OCI-LY7 (cell line): Measurements from ENCODE around the gene ADAMTS4. TPM values are rescaled to one million over a fixed set of nuclear protein-coding genes. Genes with fewer than 3 reads are reported as not detected.

Experiments
- BruUV-seq: library from RNA; stranded (reverse); fragments of 400-500 nt; replicated peaks from 2 replicates; lab custom pipeline; 2021; lab: Mats Ljungman, UMichigan
- CTCF ChIA-PET: fragments of 300-600 bp; sonication (Branson Sonifier 250); formaldehyde crosslinking; loops from one replicate; lab custom pipeline; 2022; ENCODE audit warnings: antibody characterized with exemption; ENCODE audit not compliant: unreplicated experiment; lab: Charles Lee
- POLR2A ChIA-PET: fragments of 300-600 bp; sonication (Branson Sonifier 250); formaldehyde crosslinking; loops from one replicate; lab custom pipeline; 2022; ENCODE audit warnings: antibody characterized with exemption; lab: Charles Lee
- DNase-seq: peaks from one replicate; pipeline ENCODE4 v3.0.0-alpha.2; 2015; ENCODE audit warnings: low spot score
- H2AFZ ChIP-seq: fragments of 200-600 bp; sonication (generic), shearing (Covaris generic); 2 replicates; pipeline ENCODE4 v1.6.1; 2014; ENCODE audit warnings: mild to moderate bottlenecking, antibody characterized with exemption, low read length, moderate library complexity
- H3K27ac ChIP-seq: fragments of 200-600 bp; sonication (generic); 2 replicates; pipeline ENCODE4 v1.5.1; 2014; ENCODE audit warnings: mixed run types, low read depth, mild to moderate bottlenecking, moderate library complexity, low read length, inconsistent platforms; ENCODE audit not compliant: poor library complexity, severe bottlenecking
- H3K36me3 ChIP-seq: fragments of 200-600 bp; sonication (generic); 2 replicates; pipeline ENCODE4 v1.6.1; 2014; ENCODE audit warnings: mild to moderate bottlenecking, antibody characterized with exemption, low read length, moderate library complexity, mixed read lengths; ENCODE audit not compliant: insufficient read depth
- H3K4me1 ChIP-seq: fragments of 200-600 bp; sonication (generic); 2 replicates; pipeline ENCODE4 v1.5.1; 2014; ENCODE audit warnings: mild to moderate bottlenecking, low read length; ENCODE audit not compliant: insufficient read depth, poor library complexity, severe bottlenecking
- H3K4me2 ChIP-seq: fragments of 200-600 bp; sonication (generic); 2 replicates; pipeline ENCODE4 v1.6.1; 2014; ENCODE audit warnings: mild to moderate bottlenecking, low read length
- H3K4me3 ChIP-seq: fragments of 200-600 bp; sonication (generic); 2 replicates; pipeline ENCODE4 v1.5.1; 2014; ENCODE audit warnings: mild to moderate bottlenecking, low read depth, low read length; ENCODE audit not compliant: poor library complexity, severe bottlenecking
- H3K79me2 ChIP-seq: fragments of 200-600 bp; sonication (generic); 2 replicates; pipeline ENCODE4 v1.6.1; 2016; ENCODE audit warnings: low read depth, mild to moderate bottlenecking, low read length, moderate library complexity, mixed read lengths; ENCODE audit not compliant: insufficient read depth
- H3K9me2 ChIP-seq: fragments of 200-600 bp; sonication (generic); 2 replicates; pipeline ENCODE4 v1.6.1; 2016; ENCODE audit warnings: mild to moderate bottlenecking, low read length, mixed read lengths; ENCODE audit not compliant: insufficient read depth
- H3K9me3 ChIP-seq: fragments of 200-600 bp; sonication (generic); 2 replicates; pipeline ENCODE4 v1.6.1; 2014; ENCODE audit warnings: mild to moderate bottlenecking, mixed run types, low read length, mixed read lengths
- H4K20me1 ChIP-seq: fragments of 200-600 bp; sonication (generic); 2 replicates; pipeline ENCODE4 v1.6.1; 2014; ENCODE audit warnings: mild to moderate bottlenecking, antibody characterized with exemption, low read length, moderate library complexity, mixed read lengths; ENCODE audit not compliant: insufficient read depth
- EZH2phosphoT487 ChIP-seq: fragments of 200-600 bp; sonication (generic); IDR thresholded peaks from 2 replicates; pipeline ENCODE4 v1.6.1; 2018; ENCODE audit warnings: low read depth, borderline replicate concordance, mild to moderate bottlenecking, mixed run types, antibody characterized with exemption, low read length, moderate library complexity, mixed read lengths
- intact Hi-C: fragments of 100-400 bp; cut with micrococcal nuclease; formaldehyde crosslinking; loops from one replicate; pipeline ENCODE4 v1.10.0; 2022; ENCODE audit not compliant: unreplicated experiment
- total RNA-seq, 2 experiments: library from RNA; depleted of rRNA in 1 of 2; stranded (reverse); fragments of >200 nt in 1 of 2; shearing (Covaris generic) in 1 of 2; gene quantifications; 2 replicates each; pipeline ENCODE4 v1.2.3, GENCODE V29; 2014 to 2022
- TF ChIP-seq, protein P1 (sequence below): fragments of 200-600 bp; sonication (generic); conservative IDR thresholded peaks from 2 replicates; pipeline ENCODE4 v1.5.1; 2014; ENCODE audit warnings: mild to moderate bottlenecking, antibody characterized with exemption, low read length, moderate library complexity, mixed read lengths

Gene ADAMTS4
- total RNA-seq, 2 experiments from 2014 or later, result 0.03 to 0.15 TPM

DNA sequence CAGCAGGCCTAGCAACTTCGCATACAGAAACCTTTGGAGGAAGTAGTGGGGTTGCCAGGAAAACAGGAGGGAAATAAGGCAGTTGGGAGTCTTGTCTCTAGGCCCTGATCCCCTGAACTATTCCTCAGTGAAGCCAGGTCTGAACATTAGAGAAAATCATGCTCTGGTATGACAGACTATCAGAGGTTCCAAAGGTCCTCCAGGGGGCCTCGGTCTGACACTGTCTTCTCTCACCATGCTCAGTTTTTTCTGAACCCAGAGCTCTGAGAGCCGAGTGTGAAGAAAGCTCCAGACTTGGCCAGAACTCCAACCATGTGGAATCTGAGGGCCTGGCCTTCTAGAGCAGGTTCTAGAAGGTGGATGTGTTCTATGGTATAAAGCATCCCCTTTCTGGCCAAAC lies 31.0 kb upstream of the ADAMTS4 start:
- H3K9me2 ChIP-seq, result no peaks in the 10 kb centered on the region
- no peaks in the 10 kb centered on the region for H3K9me3 ChIP-seq
- intact Hi-C loops, result no loop called here
- ChIA-PET POLR2A (no interaction called here), CTCF (interaction anchor here (0.7 kb wide), 1 partner anchor 152 kb away, joined by 3 read pairs; no protein-coding TSS in a partner anchor)
- H3K4me2 ChIP-seq, result no peak overlapping the region
- TF ChIP-seq, protein P1, sequence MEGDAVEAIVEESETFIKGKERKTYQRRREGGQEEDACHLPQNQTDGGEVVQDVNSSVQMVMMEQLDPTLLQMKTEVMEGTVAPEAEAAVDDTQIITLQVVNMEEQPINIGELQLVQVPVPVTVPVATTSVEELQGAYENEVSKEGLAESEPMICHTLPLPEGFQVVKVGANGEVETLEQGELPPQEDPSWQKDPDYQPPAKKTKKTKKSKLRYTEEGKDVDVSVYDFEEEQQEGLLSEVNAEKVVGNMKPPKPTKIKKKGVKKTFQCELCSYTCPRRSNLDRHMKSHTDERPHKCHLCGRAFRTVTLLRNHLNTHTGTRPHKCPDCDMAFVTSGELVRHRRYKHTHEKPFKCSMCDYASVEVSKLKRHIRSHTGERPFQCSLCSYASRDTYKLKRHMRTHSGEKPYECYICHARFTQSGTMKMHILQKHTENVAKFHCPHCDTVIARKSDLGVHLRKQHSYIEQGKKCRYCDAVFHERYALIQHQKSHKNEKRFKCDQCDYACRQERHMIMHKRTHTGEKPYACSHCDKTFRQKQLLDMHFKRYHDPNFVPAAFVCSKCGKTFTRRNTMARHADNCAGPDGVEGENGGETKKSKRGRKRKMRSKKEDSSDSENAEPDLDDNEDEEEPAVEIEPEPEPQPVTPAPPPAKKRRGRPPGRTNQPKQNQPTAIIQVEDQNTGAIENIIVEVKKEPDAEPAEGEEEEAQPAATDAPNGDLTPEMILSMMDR, result no peak
- no peak for TF ChIP-seq EZH2phosphoT487
- no peak overlapping the region for H2AFZ ChIP-seq
- H4K20me1 ChIP-seq, result no peaks in the 10 kb centered on the region
- no peak overlapping the region for H3K4me3 ChIP-seq
- BruUV-seq, result no TSS peak
- no peak for DNase-seq
- peaks cover 23% of the 10 kb centered on the region for H3K4me1 ChIP-seq
- H3K27ac ChIP-seq, result no peak overlapping the region
- no peaks in the 10 kb centered on the region for H3K79me2 ChIP-seq
- H3K36me3 ChIP-seq, result peaks cover 24% of the 10 kb centered on the region

- Histone ChIP-seq H3K9me2 (no peaks in the 10 kb centered on the region), H3K9me3 (no peaks in the 10 kb centered on the region), H4K20me1 (no peaks in the 10 kb centered on the region), H3K4me2 (peak overlapping the region; percentile 78), H3K79me2 (no peaks in the 10 kb centered on the region), H3K4me1 (peaks cover 24% of the 10 kb centered on the region), H3K36me3 (peaks cover 24% of the 10 kb centered on the region), H3K27ac (no peak overlapping the region), H3K4me3 (peak overlapping the region; percentile 73), H2AFZ (no peak overlapping the region)
- intact Hi-C loops, result no loop called here
- ChIA-PET CTCF (interaction anchor here (1.0 kb wide), 1 partner anchor 63 kb away, joined by 4 read pairs; no protein-coding TSS in a partner anchor), POLR2A (interaction anchor here (0.9 kb wide), 1 partner anchor 20 kb away, joined by 3 read pairs; no protein-coding TSS in a partner anchor)
- TF ChIP-seq EZH2phosphoT487, result no peak
- TF ChIP-seq, protein P1, result no peak
- no TSS peak for BruUV-seq
- DNase-seq, result no peak
Observed at GRCh38 chr1:161228032-161228431, 29.2 kb upstream of the ADAMTS4 start.

GRCh38 chr1:161227196-161227871 lies 28.5 kb upstream of the ADAMTS4 start:
- ChIA-PET POLR2A (interaction anchor here (0.8 to 2.2 kb wide), 7 partner anchors 8 to 155 kb away, joined by 3 to 12 read pairs (median 3); partner anchors contain the start of gene NDUFS2), CTCF (interaction anchor here (0.9 to 1.8 kb wide), 3 partner anchors 64 to 155 kb away, joined by 3 to 4 read pairs (median 4); no protein-coding TSS in a partner anchor)
- Histone ChIP-seq H2AFZ (no peak overlapping the region), H3K4me3 (peak overlapping the region; percentile 73), H3K9me2 (no peaks in the 10 kb centered on the region), H3K27ac (peak overlapping the region; percentile 35), H3K4me2 (peak overlapping the region; percentile 78), H4K20me1 (no peaks in the 10 kb centered on the region), H3K9me3 (no peaks in the 10 kb centered on the region), H3K79me2 (no peaks in the 10 kb centered on the region), H3K36me3 (peaks cover 24% of the 10 kb centered on the region), H3K4me1 (peaks cover 24% of the 10 kb centered on the region)
- intact Hi-C loops, result loop anchor here (1.0 to 2.0 kb wide), 3 partner anchors 64 to 155 kb away; no protein-coding TSS in a partner anchor
- peak; percentile 93 for DNase-seq
- TF ChIP-seq EZH2phosphoT487, result no peak
- TF ChIP-seq, protein P1, result peak; percentile 98
- no TSS peak for BruUV-seq
